GM12878 (cell line): ENCODE results near the gene FBXL17. TPM values are rescaled to one million over a fixed set of nuclear protein-coding genes. Genes with fewer than 3 reads are reported as not detected.

Experiments
- ATAC-seq: fragments of 200-7000 bp; cut with Tn5 transposase; 3 replicates; pipeline ENCODE4 v1.9.1; 2020; ENCODE audit warnings: mild to moderate bottlenecking, moderate library complexity
- BruUV-seq: library from RNA; stranded (reverse); fragments of 400-500 nt; replicated peaks from 2 replicates; lab custom pipeline; 2021; lab: Mats Ljungman, UMichigan
- CTCF ChIA-PET: fragments of 300-600 bp; sonication (Branson Sonifier 250); formaldehyde crosslinking; extraction: SDS; loops from one replicate; lab custom pipeline; 2021; ENCODE audit warnings: inconsistent platforms; lab: Yijun Ruan, JAX
- POLR2A ChIA-PET: fragments of 350-600 bp; formaldehyde crosslinking; extraction: SDS; loops from one replicate; lab custom pipeline; 2021; ENCODE audit warnings: inconsistent platforms; lab: Charles Lee
- RAD21 ChIA-PET: fragments of 300-600 bp; sonication (Branson Sonifier 250); formaldehyde crosslinking; loops from one replicate; lab custom pipeline; 2023; ENCODE audit warnings: antibody characterized with exemption; ENCODE audit not compliant: unreplicated experiment; lab: Charles Lee
- SMC1A ChIA-PET: fragments of 300-600 bp; sonication (Branson Sonifier 250); formaldehyde crosslinking; loops from one replicate; lab custom pipeline; 2023; ENCODE audit not compliant: unreplicated experiment, uncharacterized antibody; lab: Charles Lee
- DNase-seq: peaks from one replicate; pipeline ENCODE4 v3.0.0-alpha.2; 2011; ENCODE audit warnings: low read depth, low spot score
- FAIRE-seq: peaks from 3 replicates; lab custom pipeline; 2011; peaks lifted over from hg19 to GRCh38; lab: Jason Lieb, UNC
- H2AFZ ChIP-seq: 2 replicates; pipeline ENCODE4 v1.6.0; 2011; ENCODE audit warnings: low read depth, low read length, control low read depth; ENCODE audit not compliant: control insufficient read depth
- H3K27ac ChIP-seq: 2 replicates; pipeline ENCODE4 v1.5.1; 2011; ENCODE audit warnings: control low read depth; ENCODE audit not compliant: control insufficient read depth, insufficient read depth
- H3K27me3 ChIP-seq, 2 experiments: replicated peaks in 1 of 2; 2 replicates each; pipeline versions ENCODE4 v1.6.0 to v1.6.1; 2011; ENCODE audit warnings: low read length in 1 of 2; ENCODE audit not compliant: control insufficient read depth in 2 of 2, insufficient read depth in 2 of 2
- H3K36me3 ChIP-seq, 2 experiments: 2 replicates each; pipeline ENCODE4 v1.5.1; 2011; ENCODE audit warnings: low read length in 1 of 2; ENCODE audit not compliant: control insufficient read depth in 2 of 2, insufficient read depth in 2 of 2
- H3K4me1 ChIP-seq: 2 replicates; pipeline ENCODE4 v1.6.1; 2011; ENCODE audit warnings: mild to moderate bottlenecking, low read length, moderate library complexity, mixed read lengths; ENCODE audit not compliant: control insufficient read depth, insufficient read depth
- H3K4me2 ChIP-seq: 2 replicates; pipeline ENCODE4 v1.6.0; 2011; ENCODE audit warnings: control low read depth; ENCODE audit not compliant: control insufficient read depth, insufficient read depth
- H3K4me3 ChIP-seq: fragments of 200-600 bp; sonication (generic); 2 replicates; pipeline ENCODE4 v1.5.1; 2016
- H3K79me2 ChIP-seq: 2 replicates; pipeline ENCODE4 v1.6.0; 2011; ENCODE audit warnings: low read length; ENCODE audit not compliant: control insufficient read depth, insufficient read depth
- H3K9ac ChIP-seq: 2 replicates; pipeline ENCODE4 v1.8.0; 2011; ENCODE audit warnings: low read length, control low read depth, mixed read lengths; ENCODE audit not compliant: control insufficient read depth, insufficient read depth
- H3K9me3 ChIP-seq: replicated peaks from 3 replicates; pipeline ENCODE4 v1.5.1; 2011; ENCODE audit warnings: mild to moderate bottlenecking, low read length; ENCODE audit not compliant: control insufficient read depth, insufficient read depth
- H4K20me1 ChIP-seq: 2 replicates; pipeline ENCODE4 v1.6.0; 2011; ENCODE audit not compliant: control insufficient read depth, insufficient read depth
- ASH2L ChIP-seq: fragments of 300-600, 200-600 bp; sonication (generic); IDR thresholded peaks from 2 replicates; pipeline ENCODE4 v1.6.1; 2017; ENCODE audit warnings: low read depth, mild to moderate bottlenecking, borderline replicate concordance
- BACH1 ChIP-seq: fragments of 450-650 bp; IDR thresholded peaks from 2 replicates; pipeline ENCODE4 v1.6.1; 2017; ENCODE audit warnings: mild to moderate bottlenecking, borderline replicate concordance
- E2F8 ChIP-seq: fragments of 450-650 bp; IDR thresholded peaks from 2 replicates; pipeline ENCODE4 v1.6.1; 2018; ENCODE audit warnings: mild to moderate bottlenecking, low read depth, moderate library complexity; ENCODE audit not compliant: partially characterized antibody
- ETV6 ChIP-seq, 2 experiments: fragments of 450-650 bp in 1 of 2; IDR thresholded peaks in 1 of 2; conservative IDR thresholded peaks in 1 of 2; 2 replicates each; pipeline ENCODE4 v1.6.1; 2014; ENCODE audit warnings: antibody characterized with exemption in 1 of 2, borderline replicate concordance in 1 of 2, low read depth in 1 of 2, mild to moderate bottlenecking in 1 of 2, moderate library complexity in 1 of 2
- FOS ChIP-seq: IDR thresholded peaks from 3 replicates; pipeline ENCODE4 v1.6.1; 2011; ENCODE audit warnings: borderline replicate concordance; ENCODE audit not compliant: insufficient read length; ENCODE audit errors: extremely low read depth
- FOXK2 ChIP-seq: fragments of 450-650 bp; IDR thresholded peaks from 2 replicates; pipeline ENCODE4 v1.6.1; 2017; ENCODE audit warnings: mild to moderate bottlenecking, moderate library complexity
- HDGF ChIP-seq: fragments of 450-650 bp; IDR thresholded peaks from 2 replicates; pipeline ENCODE4 v1.6.1; 2016; ENCODE audit warnings: antibody characterized with exemption
- MYC ChIP-seq: IDR thresholded peaks from 2 replicates; pipeline ENCODE4 v1.6.1; 2011; ENCODE audit warnings: mild to moderate bottlenecking, low read length, moderate library complexity, inconsistent platforms; ENCODE audit not compliant: insufficient read depth, insufficient replicate concordance, insufficient read length, severe bottlenecking
- PAX8 ChIP-seq: fragments of 450-650 bp; IDR thresholded peaks from 2 replicates; pipeline ENCODE4 v1.6.1; 2017; ENCODE audit warnings: mild to moderate bottlenecking, moderate library complexity
- POLR2AphosphoS2 ChIP-seq: IDR thresholded peaks from 2 replicates; pipeline ENCODE4 v1.6.1; 2011; ENCODE audit warnings: low read depth, mild to moderate bottlenecking, low read length, improper control_type of control experiment, moderate library complexity
- RAD21 ChIP-seq: IDR thresholded peaks from 2 replicates; pipeline ENCODE4 v1.6.1; 2011; ENCODE audit warnings: mild to moderate bottlenecking, low read depth, low read length, moderate library complexity; ENCODE audit not compliant: insufficient read depth
- SIN3A ChIP-seq: IDR thresholded peaks from 2 replicates; pipeline ENCODE4 v1.6.1; 2012; ENCODE audit warnings: low read depth, low read length, improper control_type of control experiment
- TARDBP ChIP-seq: IDR thresholded peaks from 2 replicates; pipeline ENCODE4 v1.6.1; 2016; ENCODE audit warnings: borderline replicate concordance
- WRNIP1 ChIP-seq: IDR thresholded peaks from 2 replicates; pipeline ENCODE4 v1.6.1; 2011; ENCODE audit warnings: low read depth, low read length, improper control_type of control experiment, borderline replicate concordance
- ZNF592 ChIP-seq: fragments of 450-650 bp; IDR thresholded peaks from 2 replicates; pipeline ENCODE4 v1.6.1; 2017; ENCODE audit warnings: mild to moderate bottlenecking, moderate library complexity
- WGBS: methylation state at CpG from one replicate; pipeline ENCODE4 v1.1.6; 2016; ENCODE audit warnings: low lambda C conversion rate; ENCODE audit not compliant: insufficient replicate concordance, insufficient coverage; ENCODE audit errors: missing lambda C conversion rate; 5-methylcytosine and 5-hydroxymethylcytosine counted together
- in situ Hi-C: fragments of 300-500 bp; cut with MboI; formaldehyde crosslinking; loops from 9 replicates; pipeline ENCODE4 v1.14.3; 2018; ENCODE audit warnings: mixed read lengths
- intact Hi-C: fragments of 100-400 bp; cut with micrococcal nuclease; formaldehyde crosslinking; loops from one replicate; pipeline ENCODE4 v1.14.2; 2022; ENCODE audit not compliant: unreplicated experiment
- polyA plus RNA-seq, 11 experiments: library from polyadenylated mRNA; depleted of rRNA in 4 of 11; unstranded in 6 of 11; stranded (reverse) in 5 of 11; fragments of >200 nt; fragmentation: Nextera tagmentation in 4 of 11; fragmentation: Illumina TruSeq in 1 of 11; extraction: Ambion mirVana in 4 of 11; extraction: Trizol in 1 of 11; gene quantifications; 1 replicate in 1 of 11; 2 replicates in 10 of 11; pipeline versions ENCODE4 v1.2.1 to v1.2.3, GENCODE V29; 2011 to 2016; ENCODE audit warnings: inconsistent platforms in 2 of 11, missing spikeins in 2 of 11, low read depth in 1 of 11
- total RNA-seq, 4 experiments: library from RNA; depleted of rRNA in 3 of 4; stranded (reverse); fragments of >200 nt in 3 of 4; fragmentation: Illumina TruSeq in 1 of 4; extraction: Trizol in 1 of 4; gene quantifications; 2 replicates each; pipeline versions ENCODE4 v1.2.1 to v1.2.3, GENCODE V29; 2013 to 2021
- TF ChIP-seq, protein P1 (sequence below): fragments of 150-350 bp; IDR thresholded peaks from 2 replicates; pipeline ENCODE4 v1.6.1; 2014; ENCODE audit warnings: mild to moderate bottlenecking, low read depth, low read length

Gene FBXL17
- total and polyA plus RNA-seq, 10 of the 15 experiments (the other 5 are each of a cell fraction or from before 2014, with no cell fraction given): 0.88 to 9.0 (median 4.4) TPM

DNA sequence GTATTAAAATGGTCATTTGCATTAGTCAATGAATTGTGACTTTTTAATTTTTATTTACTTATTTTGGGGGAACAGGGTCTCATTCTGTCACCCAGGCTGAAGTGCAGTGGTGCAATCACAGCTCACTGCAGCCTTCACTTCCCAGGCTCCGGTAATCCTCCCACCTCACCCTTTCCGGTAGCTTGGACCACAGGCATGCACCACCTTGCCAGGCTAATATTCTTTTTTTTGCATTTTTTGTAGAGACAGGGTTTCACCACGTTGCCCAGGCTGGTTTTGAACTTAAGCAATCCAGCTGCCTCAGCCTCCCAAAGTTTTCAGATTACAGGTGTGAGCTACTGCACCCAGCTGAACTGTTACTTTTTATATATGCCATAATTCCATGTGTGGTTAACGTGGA is 143.4 kb downstream of the FBXL17 start:
- ChIA-PET CTCF (interaction anchor here (1.2 kb wide), 1 partner anchor 39 kb away, joined by 4 read pairs; no protein-coding TSS in a partner anchor), RAD21 (no interaction called here), SMC1A (no interaction called here), POLR2A (interaction anchor here (1.1 kb wide), 1 partner anchor 11 kb away, joined by 3 read pairs; no protein-coding TSS in a partner anchor)
- DNase-seq (no peak), FAIRE-seq (no peak), ATAC-seq (no peak)
- H3K79me2 ChIP-seq: no peaks in the 10 kb centered on the region
- no peaks in the 10 kb centered on the region for H3K4me1 ChIP-seq
- no peak overlapping the region for H2AFZ ChIP-seq
- in situ Hi-C loops (no loop called here), intact Hi-C loops (no loop called here)
- H3K9ac ChIP-seq: no peak overlapping the region
- no peak overlapping the region for H3K4me2 ChIP-seq
- no peaks in the 10 kb centered on the region for H4K20me1 ChIP-seq
- no peak for TF ChIP-seq ASH2L
- TF ChIP-seq, protein P1, sequence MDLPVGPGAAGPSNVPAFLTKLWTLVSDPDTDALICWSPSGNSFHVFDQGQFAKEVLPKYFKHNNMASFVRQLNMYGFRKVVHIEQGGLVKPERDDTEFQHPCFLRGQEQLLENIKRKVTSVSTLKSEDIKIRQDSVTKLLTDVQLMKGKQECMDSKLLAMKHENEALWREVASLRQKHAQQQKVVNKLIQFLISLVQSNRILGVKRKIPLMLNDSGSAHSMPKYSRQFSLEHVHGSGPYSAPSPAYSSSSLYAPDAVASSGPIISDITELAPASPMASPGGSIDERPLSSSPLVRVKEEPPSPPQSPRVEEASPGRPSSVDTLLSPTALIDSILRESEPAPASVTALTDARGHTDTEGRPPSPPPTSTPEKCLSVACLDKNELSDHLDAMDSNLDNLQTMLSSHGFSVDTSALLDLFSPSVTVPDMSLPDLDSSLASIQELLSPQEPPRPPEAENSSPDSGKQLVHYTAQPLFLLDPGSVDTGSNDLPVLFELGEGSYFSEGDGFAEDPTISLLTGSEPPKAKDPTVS: no peak
- TF ChIP-seq FOXK2: no peak
- no peak for TF ChIP-seq SIN3A
- no peak for TF ChIP-seq ETV6 (conservative IDR thresholded peaks at IDR 0.05 in 1 of 2, IDR thresholded peaks at IDR 0.05 in 1 of 2; ENCODE audit: borderline replicate concordance in 1 of 2, low read depth in 1 of 2)
- no peak for TF ChIP-seq PAX8
- no peak for TF ChIP-seq HDGF
- TF ChIP-seq POLR2AphosphoS2: no peak
- no peak for TF ChIP-seq FOS
- TF ChIP-seq TARDBP: no peak
- no peak for TF ChIP-seq RAD21
- TF ChIP-seq BACH1: no peak
- no peak for TF ChIP-seq MYC
- no peak for TF ChIP-seq ZNF592
- no peak for TF ChIP-seq E2F8
- no peak for TF ChIP-seq WRNIP1
- TF ChIP-seq, all 136 proteins: peak for 0
- Histone ChIP-seq H3K27ac (no peak overlapping the region), H3K9me3 (no peaks in the 10 kb centered on the region; the same call in 2 of the 3 replicates), H3K4me3 (no peak overlapping the region), H3K27me3 (no peaks in the 10 kb centered on the region), H3K36me3 (no peaks in the 10 kb centered on the region)
- no TSS peak for BruUV-seq
- whole genome bisulfite sequencing: 61% methylated on average over 4 of the region's 4 CpGs
